ENCODE data around the gene VSIR.

The VSIR gene

DNA sequence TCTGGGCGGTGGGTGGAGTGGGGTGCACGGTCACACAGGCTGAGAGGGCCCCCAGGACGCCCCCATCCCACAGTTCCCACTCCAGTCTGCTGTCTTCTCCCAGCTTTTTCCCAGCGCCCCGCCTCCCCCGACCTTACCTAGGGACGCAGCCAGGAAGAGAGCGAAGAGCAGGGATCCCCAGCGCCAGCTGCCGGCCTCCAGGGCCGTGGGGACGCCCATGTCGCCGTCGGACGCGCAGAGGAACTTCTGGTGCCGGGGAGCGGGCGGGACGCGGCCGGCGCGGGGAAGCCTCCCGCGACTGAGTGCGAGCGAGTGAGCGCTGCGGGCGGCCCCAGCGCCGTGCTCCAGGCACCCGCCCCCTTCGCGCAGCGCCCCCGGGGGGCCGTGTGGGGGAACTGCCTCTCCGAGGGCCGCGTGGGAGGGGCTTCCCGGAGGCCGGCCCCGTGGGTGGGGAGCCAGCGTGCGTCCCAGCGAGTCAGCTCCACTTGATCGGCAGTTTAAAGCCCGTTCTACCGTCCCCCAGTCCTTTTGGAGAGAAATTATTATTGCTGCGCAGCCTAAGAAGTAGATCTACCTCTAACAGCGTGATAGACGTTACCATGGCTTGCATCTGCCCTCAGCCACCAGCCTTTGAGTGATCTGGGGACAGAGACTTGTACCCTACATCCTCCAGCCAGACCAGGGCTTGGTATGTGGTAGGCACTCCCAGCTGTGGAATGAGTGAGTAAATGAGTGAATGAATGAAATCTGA, at the start of gene VSIR:
TSS of gene VSIR (minus strand) at position 300 of the 751 bp plus-strand sequence. CDS start at position 219, 81 bp downstream.
- H3K27ac Mint-ChIP-seq: peak within 1 kb of the TSS; percentile 97
- DNase-seq: peak; percentile 99
- no peaks in the 10 kb centered on the region for H3K9me3 Mint-ChIP-seq
- H3K36me3 Mint-ChIP-seq (ENCODE audit: low read depth): peaks cover 41% of the 10 kb centered on the region
- peaks cover 74% of the 10 kb centered on the region for H3K4me1 Mint-ChIP-seq (ENCODE audit: low read depth)
- peak within 1 kb of the TSS; percentile 90 for H3K4me3 Mint-ChIP-seq
- no peaks in the 10 kb centered on the region for H3K27me3 Mint-ChIP-seq

DNA sequence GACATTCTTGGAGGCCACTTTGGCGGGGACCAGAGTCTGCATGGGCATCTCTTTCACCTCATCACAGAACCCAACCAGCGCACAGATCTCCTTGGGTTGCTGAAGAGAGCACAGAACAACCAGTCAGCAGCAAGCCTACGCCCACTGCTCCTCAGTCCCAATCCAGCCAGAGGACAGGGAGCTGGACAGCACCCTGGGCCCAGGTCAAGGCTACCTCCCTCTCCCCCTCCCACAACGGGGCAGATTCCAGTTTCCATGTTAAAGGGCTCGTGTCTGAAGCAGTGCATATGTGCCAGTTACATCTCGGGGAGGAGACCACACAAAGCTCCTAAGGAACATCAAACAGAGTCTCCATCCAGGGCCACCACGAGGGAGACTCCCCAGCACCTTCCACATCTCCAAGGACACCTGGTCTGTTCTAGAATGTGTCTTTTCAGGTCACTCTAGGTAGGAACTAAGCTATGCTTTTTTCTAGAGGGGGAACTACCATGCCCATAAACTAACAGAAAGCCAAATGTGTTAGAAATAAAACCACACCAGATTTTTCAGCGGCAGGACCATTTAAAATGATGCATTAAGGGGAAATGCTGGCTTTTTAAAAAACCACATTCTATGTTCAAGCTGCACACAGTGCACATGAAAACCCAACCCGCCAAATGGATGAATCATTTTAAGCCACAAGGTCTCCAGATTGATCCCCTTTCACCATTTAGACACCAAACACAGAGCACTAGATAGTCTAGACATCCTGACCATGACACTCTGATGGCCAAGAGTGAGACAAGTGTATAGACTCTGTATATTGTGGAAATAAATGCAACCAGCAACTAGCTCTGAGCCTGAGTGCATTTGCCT, 48.8 kb upstream of the VSIR start:
- Mint-ChIP-seq H3K9me3 (no peaks in the 10 kb centered on the region), H3K4me1 (ENCODE audit: low read depth) (peaks cover 12% of the 10 kb centered on the region), H3K27me3 (no peaks in the 10 kb centered on the region), H3K27ac (peak overlapping the region; percentile 75), H3K36me3 (ENCODE audit: low read depth) (peaks cover 95% of the 10 kb centered on the region), H3K4me3 (no peak overlapping the region)
- no peak for DNase-seq

DNA sequence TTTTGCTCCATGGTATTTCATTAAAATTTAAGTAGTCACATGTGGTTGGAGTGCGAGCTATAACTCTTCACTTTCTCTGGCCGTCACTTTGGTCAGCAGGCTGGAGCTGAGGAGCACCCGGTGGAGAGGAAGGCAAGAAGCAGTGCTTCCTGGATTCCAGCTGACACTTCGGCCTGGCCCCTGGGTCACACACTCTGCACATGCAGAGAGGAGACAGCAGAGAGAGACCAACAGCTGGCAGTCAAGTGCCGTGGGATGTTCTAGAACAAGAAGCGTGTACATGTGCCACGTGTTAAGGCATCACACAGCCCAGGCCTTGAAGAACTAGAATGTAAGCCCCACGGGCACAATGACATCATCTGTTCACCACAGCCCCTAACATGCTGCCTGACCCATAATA, 47.6 kb upstream of the VSIR start:
- no peak for DNase-seq
- H3K27ac Mint-ChIP-seq: peak overlapping the region; percentile 16
- H3K36me3 Mint-ChIP-seq (ENCODE audit: low read depth): peaks cover 96% of the 10 kb centered on the region
- H3K4me1 Mint-ChIP-seq (ENCODE audit: low read depth): peaks cover 12% of the 10 kb centered on the region
- H3K4me3 Mint-ChIP-seq: no peak overlapping the region
- H3K9me3 Mint-ChIP-seq: no peaks in the 10 kb centered on the region
- no peaks in the 10 kb centered on the region for H3K27me3 Mint-ChIP-seq

DNA sequence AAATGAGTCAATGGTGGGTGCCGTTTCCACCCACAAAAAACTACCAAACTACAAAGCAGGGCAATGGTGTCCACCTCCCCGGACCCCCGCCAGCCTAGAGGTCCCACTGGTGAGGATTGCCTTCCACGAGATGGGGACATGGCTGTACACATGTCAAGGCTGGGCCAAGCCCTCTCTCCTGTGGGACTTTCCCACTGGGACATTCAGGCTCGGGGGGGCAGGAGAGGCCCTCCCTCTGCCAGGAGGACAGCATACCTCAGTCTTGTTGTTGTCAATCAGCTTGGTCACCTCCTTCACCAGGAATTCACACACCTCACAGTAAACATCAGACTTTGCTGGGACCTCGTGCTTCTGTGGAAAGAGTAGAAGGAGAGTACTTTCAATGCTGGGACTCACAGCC, 46.7 kb upstream of the VSIR start:
- peaks cover 96% of the 10 kb centered on the region for H3K36me3 Mint-ChIP-seq (ENCODE audit: low read depth)

DNA sequence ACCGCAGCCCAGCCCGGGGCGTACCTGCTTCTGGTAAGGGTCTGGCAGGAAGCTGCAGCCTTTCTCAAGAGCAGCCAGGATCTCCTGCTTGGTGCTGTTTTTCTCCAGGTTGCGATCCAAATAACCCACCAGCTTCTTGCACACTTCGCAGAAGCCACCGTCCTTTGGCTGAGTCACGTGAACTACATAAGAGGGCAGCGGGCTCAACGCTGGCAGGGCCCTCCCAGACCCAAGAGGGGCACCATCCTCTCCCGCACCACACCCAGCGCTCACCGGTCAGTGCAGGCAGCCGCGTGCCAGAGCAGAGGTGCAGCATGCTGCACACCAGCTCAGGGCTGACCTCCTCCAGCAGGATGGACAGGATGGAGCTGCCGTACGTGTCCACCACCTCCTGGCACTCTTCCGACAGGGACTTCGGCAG, 46.1 kb upstream of the VSIR start:
- Mint-ChIP-seq H3K4me1 (ENCODE audit: low read depth) (peaks cover 12% of the 10 kb centered on the region), H3K27me3 (no peaks in the 10 kb centered on the region), H3K9me3 (no peaks in the 10 kb centered on the region), H3K4me3 (no peak overlapping the region), H3K36me3 (ENCODE audit: low read depth) (peaks cover 96% of the 10 kb centered on the region), H3K27ac (peak overlapping the region; percentile 44)
- no peak for DNase-seq

More for the DNA sequence above, 46.7 kb upstream of the VSIR start:
- H3K27me3 Mint-ChIP-seq: no peaks in the 10 kb centered on the region
- no peaks in the 10 kb centered on the region for H3K9me3 Mint-ChIP-seq
- no peak for DNase-seq
- H3K27ac Mint-ChIP-seq: peak overlapping the region; percentile 44
- H3K4me1 Mint-ChIP-seq (ENCODE audit: low read depth): peaks cover 12% of the 10 kb centered on the region
- no peak overlapping the region for H3K4me3 Mint-ChIP-seq

DNA sequence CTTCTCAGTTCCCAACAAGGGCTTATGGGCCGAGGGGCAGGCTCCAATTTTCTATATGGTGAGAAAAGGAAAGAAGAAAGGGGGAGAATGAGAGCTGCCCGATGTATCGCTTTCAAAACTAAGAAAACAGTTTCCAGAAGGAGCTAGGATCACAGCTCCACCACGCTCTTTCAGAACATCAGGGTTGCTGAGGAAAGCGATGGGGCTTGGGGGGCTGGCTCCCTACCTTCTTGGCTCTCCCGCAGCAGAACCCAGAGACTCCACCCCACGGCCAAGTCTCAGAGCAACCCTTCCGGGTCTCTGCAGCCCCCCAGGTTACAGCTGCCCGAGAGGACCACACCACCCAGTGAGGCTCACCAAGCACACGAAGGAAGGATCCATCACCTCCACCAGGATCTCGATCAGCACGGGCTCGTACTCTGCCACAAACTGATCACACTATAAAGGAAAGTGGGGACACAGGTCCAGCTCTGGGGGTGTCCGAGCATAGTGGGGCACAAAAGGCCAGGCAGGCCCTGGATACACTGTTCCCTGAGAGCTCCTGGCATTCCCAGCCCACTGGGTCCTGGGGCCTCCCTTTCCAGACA, 45.4 kb upstream of the VSIR start:
- Mint-ChIP-seq H3K4me1 (ENCODE audit: low read depth) (peaks cover 12% of the 10 kb centered on the region), H3K9me3 (no peaks in the 10 kb centered on the region), H3K36me3 (ENCODE audit: low read depth) (peaks cover 92% of the 10 kb centered on the region), H3K4me3 (no peak overlapping the region), H3K27me3 (no peaks in the 10 kb centered on the region), H3K27ac (peak overlapping the region; percentile 22)
- DNase-seq: no peak

DNA sequence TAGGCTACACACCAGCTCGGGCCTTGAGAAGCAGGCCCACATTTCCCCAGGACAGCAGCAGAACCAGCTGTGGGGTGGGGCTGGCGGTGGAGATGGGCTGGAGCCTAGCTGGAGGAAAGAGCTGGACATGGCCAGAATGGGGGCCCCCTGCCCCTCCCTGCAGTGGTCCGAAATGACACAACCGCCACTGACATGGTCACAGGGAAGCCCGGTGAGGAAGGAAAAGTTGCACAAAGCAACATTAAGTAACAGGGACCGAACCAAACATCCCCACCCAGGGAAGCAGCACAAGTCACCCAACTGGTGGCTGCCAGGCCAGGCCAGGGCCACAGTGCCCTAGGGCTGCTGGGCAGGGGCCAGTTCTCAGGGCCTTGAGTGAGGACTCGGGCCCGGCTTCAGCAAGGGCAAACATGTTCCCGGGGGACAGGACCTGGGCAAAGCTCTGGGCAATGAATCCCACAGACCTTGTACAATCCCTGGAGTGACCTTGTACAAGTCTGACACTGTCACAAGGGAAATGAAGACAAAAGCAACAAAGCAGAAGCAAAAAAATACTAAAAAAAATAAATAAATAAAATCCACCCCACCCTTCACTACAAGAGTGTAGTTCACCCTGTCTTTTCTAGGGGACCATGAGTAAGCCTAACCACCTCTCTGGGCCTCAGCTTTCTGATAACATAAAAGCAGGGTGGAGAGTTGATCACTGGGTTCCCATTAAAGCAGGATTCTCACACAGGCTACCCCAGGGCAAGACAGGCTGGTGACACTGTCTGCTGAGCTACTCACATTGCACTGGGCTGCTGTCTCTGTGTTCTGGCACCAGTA, 44.7 kb upstream of the VSIR start:
- no peaks in the 10 kb centered on the region for H3K27me3 Mint-ChIP-seq
- no peaks in the 10 kb centered on the region for H3K9me3 Mint-ChIP-seq
- peak overlapping the region; percentile 38 for H3K27ac Mint-ChIP-seq
- peaks cover 12% of the 10 kb centered on the region for H3K4me1 Mint-ChIP-seq (ENCODE audit: low read depth)
- DNase-seq: no peak
- H3K4me3 Mint-ChIP-seq: no peak overlapping the region
- peaks cover 86% of the 10 kb centered on the region for H3K36me3 Mint-ChIP-seq (ENCODE audit: low read depth)

DNA sequence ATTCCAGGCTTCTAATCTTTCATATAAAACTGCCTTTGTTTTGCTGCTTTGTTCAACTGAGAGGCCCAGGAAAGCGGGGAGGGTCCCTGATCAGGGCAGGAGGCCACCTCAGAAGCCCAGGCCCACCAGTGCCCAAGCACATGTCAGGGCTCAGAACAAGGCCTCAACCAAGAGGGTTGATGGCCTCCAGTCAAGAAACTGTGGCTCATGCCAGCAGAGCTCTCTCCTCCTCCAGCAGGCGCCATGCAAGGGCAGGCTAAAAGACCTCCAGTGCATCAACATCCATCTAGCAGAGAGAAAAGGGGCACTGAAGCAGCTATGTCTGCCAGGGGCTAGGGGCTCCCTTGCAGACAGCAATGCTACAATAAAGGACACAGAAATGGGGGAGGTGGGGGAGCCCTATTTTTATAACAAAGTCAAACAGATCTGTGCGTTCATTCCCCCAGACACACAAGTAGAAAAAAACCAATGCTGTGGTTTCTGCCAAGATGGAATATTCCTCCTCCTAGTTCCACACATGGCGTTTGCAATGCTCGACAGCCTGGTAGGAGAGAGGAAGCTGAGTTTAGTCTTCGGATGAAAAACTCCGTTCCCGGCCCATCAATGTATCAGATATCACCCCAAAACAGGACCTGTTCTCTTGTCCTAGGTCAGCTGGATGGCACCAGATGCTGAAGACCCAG, 43.8 kb upstream of the VSIR start:
- H3K4me1 Mint-ChIP-seq (ENCODE audit: low read depth): peaks cover 7% of the 10 kb centered on the region

DNA sequence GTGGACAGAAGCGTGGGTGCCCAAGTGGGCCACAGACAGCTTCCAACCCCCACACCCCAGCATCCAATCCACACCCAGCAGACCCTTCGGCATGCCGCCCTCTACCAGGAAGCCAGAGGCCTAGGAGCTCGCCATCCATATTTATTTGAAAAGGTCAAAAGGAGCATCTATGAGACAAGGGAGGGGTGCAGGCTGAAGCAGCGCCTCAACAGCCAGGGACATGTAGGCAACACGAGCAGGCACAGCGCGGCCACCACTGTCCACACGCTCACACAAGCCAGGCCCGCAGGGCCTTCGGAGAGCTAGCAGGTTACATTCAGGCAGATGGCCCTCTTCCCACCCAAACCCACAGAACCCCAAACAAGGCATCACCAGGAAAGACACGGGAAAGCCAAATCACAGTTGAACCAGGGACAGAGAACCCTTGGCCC, 43.1 kb upstream of the VSIR start:
- Mint-ChIP-seq H3K27me3 (no peaks in the 10 kb centered on the region), H3K4me3 (no peak overlapping the region), H3K9me3 (no peaks in the 10 kb centered on the region), H3K36me3 (ENCODE audit: low read depth) (peaks cover 72% of the 10 kb centered on the region), H3K4me1 (ENCODE audit: low read depth) (peaks cover 3% of the 10 kb centered on the region), H3K27ac (no peak overlapping the region)
- DNase-seq: no peak

More for the DNA sequence above, 43.8 kb upstream of the VSIR start:
- Mint-ChIP-seq H3K4me3 (no peak overlapping the region), H3K27ac (no peak overlapping the region), H3K9me3 (no peaks in the 10 kb centered on the region), H3K27me3 (no peaks in the 10 kb centered on the region), H3K36me3 (ENCODE audit: low read depth) (peaks cover 78% of the 10 kb centered on the region)
- no peak for DNase-seq

DNA sequence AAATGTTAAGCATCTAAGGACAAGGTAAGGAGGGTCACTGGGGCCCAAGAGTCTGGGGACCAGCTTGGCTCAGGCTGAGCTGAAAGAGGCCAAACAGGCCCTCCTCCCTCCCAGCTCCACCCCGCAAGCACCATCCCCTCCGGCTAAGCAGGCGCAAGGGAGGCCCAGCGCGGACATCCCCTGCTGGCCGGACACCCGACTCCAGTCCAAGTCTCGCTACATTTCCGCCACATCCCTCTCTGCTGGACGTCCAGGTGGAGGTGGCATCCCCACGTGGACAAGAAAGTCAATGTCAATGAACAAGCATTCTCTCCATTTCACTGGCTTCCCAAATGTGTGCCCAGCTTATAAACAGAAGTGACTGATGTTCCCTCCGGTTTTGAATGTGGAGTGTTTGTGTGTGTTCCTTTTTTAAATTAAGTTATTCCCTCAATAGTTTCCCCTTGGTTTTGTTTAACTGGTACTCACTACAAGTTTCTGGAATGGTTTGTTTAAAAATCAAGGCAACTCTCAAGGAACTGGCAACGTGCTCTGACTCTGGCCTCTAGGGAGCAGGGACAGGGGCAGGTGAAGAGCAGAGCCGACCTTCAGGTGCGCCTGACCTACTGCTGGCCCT, 42.3 kb upstream of the VSIR start:
- peak overlapping the region; percentile 16 for H3K27ac Mint-ChIP-seq
- DNase-seq: no peak
- H3K27me3 Mint-ChIP-seq: no peaks in the 10 kb centered on the region
- H3K9me3 Mint-ChIP-seq: no peaks in the 10 kb centered on the region
- peaks cover 3% of the 10 kb centered on the region for H3K4me1 Mint-ChIP-seq (ENCODE audit: low read depth)
- no peak overlapping the region for H3K4me3 Mint-ChIP-seq
- peaks cover 63% of the 10 kb centered on the region for H3K36me3 Mint-ChIP-seq (ENCODE audit: low read depth)

DNA sequence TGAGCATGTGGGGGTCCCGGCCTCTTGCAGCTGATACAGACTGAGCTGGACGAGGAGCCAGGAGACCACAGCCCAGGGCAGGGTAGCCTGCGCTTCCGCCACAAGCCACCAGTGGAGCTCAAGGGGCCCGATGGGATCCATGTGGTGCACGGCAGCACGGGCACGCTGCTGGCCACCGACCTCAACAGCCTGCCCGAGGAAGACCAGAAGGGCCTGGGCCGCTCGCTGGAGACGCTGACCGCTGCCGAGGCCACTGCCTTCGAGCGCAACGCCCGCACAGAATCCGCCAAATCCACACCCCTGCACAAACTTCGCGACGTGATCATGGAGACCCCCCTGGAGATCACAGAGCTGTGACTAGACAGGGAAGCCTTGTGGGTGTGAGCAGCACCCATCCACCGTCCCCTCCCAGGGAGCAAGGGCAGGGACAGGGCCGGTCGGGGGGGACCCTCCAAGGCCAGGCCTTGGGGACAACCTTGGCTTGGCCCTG, 41.6 kb upstream of the VSIR start:
- Mint-ChIP-seq H3K36me3 (ENCODE audit: low read depth) (peaks cover 57% of the 10 kb centered on the region), H3K4me1 (ENCODE audit: low read depth) (peaks cover 3% of the 10 kb centered on the region)

DNA sequence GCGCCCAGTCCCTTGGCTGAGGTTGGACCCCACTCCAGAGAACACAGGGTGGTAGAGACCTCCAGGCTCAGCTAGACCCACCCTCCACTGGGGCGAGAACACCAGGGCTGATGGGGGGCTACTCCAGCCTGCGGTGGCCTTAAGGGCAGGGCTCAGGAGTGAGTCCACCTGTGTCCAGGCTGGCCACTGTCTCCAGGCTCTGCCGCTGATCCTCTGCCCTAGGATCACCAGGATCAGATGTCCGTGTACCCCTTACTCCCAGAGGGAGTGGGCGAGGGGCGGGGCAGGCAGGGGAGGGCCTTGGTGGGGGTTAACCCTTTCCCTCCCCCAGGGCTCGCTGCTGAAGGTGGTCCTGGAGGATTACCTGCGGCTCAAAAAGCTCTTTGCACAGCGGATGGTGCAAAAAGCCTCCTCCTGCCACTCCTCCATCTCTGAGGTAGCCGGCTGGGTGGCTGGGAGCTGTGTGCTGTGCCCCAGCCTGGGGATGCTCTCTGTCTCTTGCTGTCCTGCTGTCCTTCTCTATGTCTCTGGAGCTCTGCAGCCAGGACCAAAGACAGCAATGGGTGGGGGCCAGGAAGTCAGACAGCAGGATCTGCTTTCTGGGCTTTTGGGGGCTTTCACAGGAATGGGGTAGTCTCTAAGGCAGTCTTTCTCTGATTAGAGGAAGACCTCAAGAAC, 39.7 kb upstream of the VSIR start:
- Mint-ChIP-seq H3K4me3 (no peak overlapping the region), H3K4me1 (ENCODE audit: low read depth) (peaks cover 3% of the 10 kb centered on the region), H3K27ac (peak overlapping the region; percentile 26), H3K27me3 (no peaks in the 10 kb centered on the region), H3K36me3 (ENCODE audit: low read depth) (peaks cover 39% of the 10 kb centered on the region), H3K9me3 (no peaks in the 10 kb centered on the region)
- no peak for DNase-seq

More for the DNA sequence above, 41.6 kb upstream of the VSIR start:
- Mint-ChIP-seq H3K4me3 (no peak overlapping the region), H3K27me3 (no peaks in the 10 kb centered on the region), H3K27ac (no peak overlapping the region), H3K9me3 (no peaks in the 10 kb centered on the region)
- no peak for DNase-seq
